Measurements from ENCODE around the gene CASK. TPM values are rescaled to one million over a fixed set of nuclear protein-coding genes. Genes with fewer than 3 reads are reported as not detected.

The CASK gene
- 39.2 and 64.6 TPM in 2 replicates for total RNA-seq (2014; rRNA removed; shearing (Covaris generic))

GRCh38 chrX:41923211-41923977 is at the start of gene CASK:
Gene CASK, minus strand, starts transcription at chrX:41923554. Its CDS starts 566 bp downstream, at chrX:41922988.
- DNase-seq: peak; percentile 98
- no peaks in the 10 kb centered on the region for H3K27me3 ChIP-seq (ENCODE audit: control insufficient read depth, insufficient read depth, low read length)
- no peaks in the 10 kb centered on the region for H3K36me3 ChIP-seq (replicated peaks; ENCODE audit: control insufficient read depth, insufficient read depth, low read length)
- H3K4me3 ChIP-seq (ENCODE audit: insufficient read depth, low read depth, low read length): peak within 1 kb of the TSS; percentile 95

GRCh38 chrX:41971346-41971745 is 48.0 kb upstream of the CASK start:
- H3K4me3 ChIP-seq (ENCODE audit: insufficient read depth, low read depth, low read length): no peak overlapping the region
- no peaks in the 10 kb centered on the region for H3K36me3 ChIP-seq (replicated peaks; ENCODE audit: control insufficient read depth, insufficient read depth, low read length)
- no peak for DNase-seq
- no peaks in the 10 kb centered on the region for H3K27me3 ChIP-seq (ENCODE audit: control insufficient read depth, insufficient read depth, low read length)

GRCh38 chrX:41970419-41970818 is 47.1 kb upstream of the CASK start:
- Histone ChIP-seq H3K36me3 (replicated peaks; ENCODE audit: control insufficient read depth, insufficient read depth, low read length) (no peaks in the 10 kb centered on the region), H3K4me3 (ENCODE audit: insufficient read depth, low read depth, low read length) (no peak overlapping the region)
- no peak for DNase-seq

GRCh38 chrX:41963348-41963747 is 40.0 kb upstream of the CASK start:
- DNase-seq: no peak
- H3K36me3 ChIP-seq (replicated peaks; ENCODE audit: control insufficient read depth, insufficient read depth, low read length): no peaks in the 10 kb centered on the region
- H3K4me3 ChIP-seq (ENCODE audit: insufficient read depth, low read depth, low read length): no peak overlapping the region
- no peaks in the 10 kb centered on the region for H3K27me3 ChIP-seq (ENCODE audit: control insufficient read depth, insufficient read depth, low read length)

More at GRCh38 chrX:41970419-41970818, 47.1 kb upstream of the CASK start:
- H3K27me3 ChIP-seq (ENCODE audit: control insufficient read depth, insufficient read depth, low read length): no peaks in the 10 kb centered on the region

- Histone ChIP-seq H3K4me3 (ENCODE audit: insufficient read depth, low read depth, low read length) (no peak overlapping the region), H3K27me3 (ENCODE audit: control insufficient read depth, insufficient read depth, low read length) (no peaks in the 10 kb centered on the region), H3K36me3 (replicated peaks; ENCODE audit: control insufficient read depth, insufficient read depth, low read length) (no peaks in the 10 kb centered on the region)
- no peak for DNase-seq
Measured at GRCh38 chrX:41960142-41960541, 36.8 kb upstream of the CASK start.

- no peak overlapping the region for H3K4me3 ChIP-seq (ENCODE audit: insufficient read depth, low read depth, low read length)
- no peaks in the 10 kb centered on the region for H3K36me3 ChIP-seq (replicated peaks; ENCODE audit: control insufficient read depth, insufficient read depth, low read length)
- no peak for DNase-seq
- no peaks in the 10 kb centered on the region for H3K27me3 ChIP-seq (ENCODE audit: control insufficient read depth, insufficient read depth, low read length)
Measured at GRCh38 chrX:41958861-41959260, 35.5 kb upstream of the CASK start.

GRCh38 chrX:41956027-41956426 is 32.7 kb upstream of the CASK start:
- no peak for DNase-seq
- H3K27me3 ChIP-seq (ENCODE audit: control insufficient read depth, insufficient read depth, low read length): no peaks in the 10 kb centered on the region

GRCh38 chrX:41952102-41952501 is 28.7 kb upstream of the CASK start:
- no peaks in the 10 kb centered on the region for H3K36me3 ChIP-seq (replicated peaks; ENCODE audit: control insufficient read depth, insufficient read depth, low read length)
- H3K27me3 ChIP-seq (ENCODE audit: control insufficient read depth, insufficient read depth, low read length): no peaks in the 10 kb centered on the region
- no peak overlapping the region for H3K4me3 ChIP-seq (ENCODE audit: insufficient read depth, low read depth, low read length)
- no peak for DNase-seq

More at GRCh38 chrX:41956027-41956426, 32.7 kb upstream of the CASK start:
- Histone ChIP-seq H3K4me3 (ENCODE audit: insufficient read depth, low read depth, low read length) (no peak overlapping the region), H3K36me3 (replicated peaks; ENCODE audit: control insufficient read depth, insufficient read depth, low read length) (no peaks in the 10 kb centered on the region)

GRCh38 chrX:41946989-41947612 is 23.7 kb upstream of the CASK start:
- Histone ChIP-seq H3K36me3 (replicated peaks; ENCODE audit: control insufficient read depth, insufficient read depth, low read length) (no peaks in the 10 kb centered on the region), H3K4me3 (ENCODE audit: insufficient read depth, low read depth, low read length) (no peak overlapping the region), H3K27me3 (ENCODE audit: control insufficient read depth, insufficient read depth, low read length) (no peaks in the 10 kb centered on the region)
- DNase-seq: no peak

GRCh38 chrX:41946235-41946634 is 22.9 kb upstream of the CASK start:
- DNase-seq: no peak
- Histone ChIP-seq H3K36me3 (replicated peaks; ENCODE audit: control insufficient read depth, insufficient read depth, low read length) (no peaks in the 10 kb centered on the region), H3K27me3 (ENCODE audit: control insufficient read depth, insufficient read depth, low read length) (no peaks in the 10 kb centered on the region), H3K4me3 (ENCODE audit: insufficient read depth, low read depth, low read length) (no peak overlapping the region)

GRCh38 chrX:41935832-41936231 is 12.5 kb upstream of the CASK start:
- no peak overlapping the region for H3K4me3 ChIP-seq (ENCODE audit: insufficient read depth, low read depth, low read length)
- no peak for DNase-seq
- no peaks in the 10 kb centered on the region for H3K27me3 ChIP-seq (ENCODE audit: control insufficient read depth, insufficient read depth, low read length)
- no peaks in the 10 kb centered on the region for H3K36me3 ChIP-seq (replicated peaks; ENCODE audit: control insufficient read depth, insufficient read depth, low read length)

GRCh38 chrX:41933546-41933945 is 10.2 kb upstream of the CASK start:
- DNase-seq: no peak
- no peaks in the 10 kb centered on the region for H3K36me3 ChIP-seq (replicated peaks; ENCODE audit: control insufficient read depth, insufficient read depth, low read length)

GRCh38 chrX:41932885-41933284 is 9.5 kb upstream of the CASK start:
- Histone ChIP-seq H3K27me3 (ENCODE audit: control insufficient read depth, insufficient read depth, low read length) (no peaks in the 10 kb centered on the region), H3K36me3 (replicated peaks; ENCODE audit: control insufficient read depth, insufficient read depth, low read length) (no peaks in the 10 kb centered on the region), H3K4me3 (ENCODE audit: insufficient read depth, low read depth, low read length) (no peak overlapping the region)
- no peak for DNase-seq

More at GRCh38 chrX:41933546-41933945, 10.2 kb upstream of the CASK start:
- Histone ChIP-seq H3K27me3 (ENCODE audit: control insufficient read depth, insufficient read depth, low read length) (no peaks in the 10 kb centered on the region), H3K4me3 (ENCODE audit: insufficient read depth, low read depth, low read length) (no peak overlapping the region)

GRCh38 chrX:41931591-41931990 is 8.2 kb upstream of the CASK start:
- no peaks in the 10 kb centered on the region for H3K36me3 ChIP-seq (replicated peaks; ENCODE audit: control insufficient read depth, insufficient read depth, low read length)
- H3K27me3 ChIP-seq (ENCODE audit: control insufficient read depth, insufficient read depth, low read length): no peaks in the 10 kb centered on the region
- DNase-seq: no peak
- H3K4me3 ChIP-seq (ENCODE audit: insufficient read depth, low read depth, low read length): no peak overlapping the region

GRCh38 chrX:41923978-41924683 is 777 bp upstream of the CASK start:
- Histone ChIP-seq H3K36me3 (replicated peaks; ENCODE audit: control insufficient read depth, insufficient read depth, low read length) (no peaks in the 10 kb centered on the region), H3K4me3 (ENCODE audit: insufficient read depth, low read depth, low read length) (peak overlapping the region; percentile 81), H3K27me3 (ENCODE audit: control insufficient read depth, insufficient read depth, low read length) (no peaks in the 10 kb centered on the region)
- DNase-seq: peak; percentile 18
